ENCODE measurements around the gene ZNF710.
"Not testable (repeated sequence)": the region's sequence is repeated elsewhere in the genome, so short reads cannot be mapped to it uniquely, and the experiment has no call there.

- not testable (repeated sequence) for TF ChIP-seq CTCF, POLR2A (IDR thresholded peaks at IDR 0.05)
These were observed 45.6 kb upstream of the ZNF710 start for GRCh38 chr15:89955449-89955998.

Measured in adrenal gland (tissue), 5 donors.